Activated CD8-positive, alpha-beta memory T cell treated with anti-CD3 and anti-CD28 coated beads for 1 hour (primary cell): ENCODE results near the gene FAM43B.

ENCODE experiments used
- DNase-seq, 2 donors: peaks; one replicate each; pipeline ENCODE4 v3.0.0-alpha.2; 2020; ENCODE audit warnings: low read depth in 1 of 2; ENCODE audit errors: extremely low read depth in 1 of 2

FAM43B gene

GRCh38 chr1:20589331-20590278, 37.2 kb downstream of the FAM43B start:
- no peak for DNase-seq

- no peak for DNase-seq
Observed at GRCh38 chr1:20590306-20590777, 38.0 kb downstream of the FAM43B start.

- no peak for DNase-seq
Observed at GRCh38 chr1:20593756-20594155, 41.4 kb downstream of the FAM43B start.

- DNase-seq: no peak
Observed at GRCh38 chr1:20594746-20595145, 42.4 kb downstream of the FAM43B start.

- DNase-seq: no peak
Observed at GRCh38 chr1:20596106-20596505, 43.7 kb downstream of the FAM43B start.

- no peak for DNase-seq
Observed at GRCh38 chr1:20597650-20598049, 45.3 kb downstream of the FAM43B start.

- no peak for DNase-seq
Observed at GRCh38 chr1:20600156-20600555, 47.8 kb downstream of the FAM43B start.

GRCh38 chr1:20601129-20601825, 48.9 kb downstream of the FAM43B start:
- no peak for DNase-seq

GRCh38 chr1:20602851-20603450, 50.6 kb downstream of the FAM43B start:
- DNase-seq: no peak

GRCh38 chr1:20603504-20604464, 51.4 kb downstream of the FAM43B start:
- DNase-seq: no peak
